ENCODE measurements around the gene STAT4.

Gene STAT4

DNA sequence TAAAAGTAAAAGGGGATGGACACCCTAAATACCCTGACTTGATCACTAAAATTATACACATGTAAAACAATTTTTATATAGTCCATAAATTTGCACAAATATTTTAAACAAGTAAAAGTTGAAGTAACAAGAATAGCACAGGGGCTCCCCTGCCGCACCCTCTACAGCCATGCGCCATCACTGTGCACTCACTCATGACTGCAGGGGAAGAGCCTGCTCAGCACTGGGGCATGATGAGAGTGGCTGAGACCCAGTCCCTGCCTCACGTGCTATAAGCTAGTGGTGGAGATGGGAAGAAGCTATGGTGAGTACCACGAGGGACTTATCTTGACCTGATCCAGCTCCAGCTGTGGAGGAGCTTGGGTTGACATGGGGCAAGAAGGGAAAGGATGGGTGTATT is 47.5 kb upstream of the STAT4 start:
- TF ChIP-seq ZNF8 (CRISPR knock-in tag; IDR thresholded peaks at IDR 0.05) (no peak), TCF4 (CRISPR knock-in tag; IDR thresholded peaks at IDR 0.05; ENCODE audit: borderline replicate concordance) (no peak), ZNF70 (CRISPR knock-in tag; IDR thresholded peaks at IDR 0.05) (no peak), ZFP3 (CRISPR knock-in tag; IDR thresholded peaks at IDR 0.05) (no peak), CSDC2 (CRISPR knock-in tag; IDR thresholded peaks at IDR 0.05) (no peak), PPARA (CRISPR knock-in tag; IDR thresholded peaks at IDR 0.05; ENCODE audit: borderline replicate concordance) (no peak), POU6F1 (CRISPR knock-in tag; IDR thresholded peaks at IDR 0.05; ENCODE audit: borderline replicate concordance, low read depth) (no peak), TOX (CRISPR knock-in tag; IDR thresholded peaks at IDR 0.05; ENCODE audit: borderline replicate concordance) (no peak), ISL1 (CRISPR knock-in tag; IDR thresholded peaks at IDR 0.05) (no peak), PATZ1 (CRISPR knock-in tag; IDR thresholded peaks at IDR 0.05; ENCODE audit: borderline replicate concordance) (no peak), OSR1 (CRISPR knock-in tag; IDR thresholded peaks at IDR 0.05) (no peak), ARNTL (CRISPR knock-in tag; IDR thresholded peaks at IDR 0.05; ENCODE audit: borderline replicate concordance, low read depth) (no peak), SNAI2 (CRISPR knock-in tag; IDR thresholded peaks at IDR 0.05) (no peak), BACH2 (CRISPR knock-in tag; IDR thresholded peaks at IDR 0.05; ENCODE audit: borderline replicate concordance) (no peak), ZFP30 (CRISPR knock-in tag; IDR thresholded peaks at IDR 0.05) (no peak), ESRRG (CRISPR knock-in tag; IDR thresholded peaks at IDR 0.05) (no peak)
- TF ChIP-seq, protein P1, sequence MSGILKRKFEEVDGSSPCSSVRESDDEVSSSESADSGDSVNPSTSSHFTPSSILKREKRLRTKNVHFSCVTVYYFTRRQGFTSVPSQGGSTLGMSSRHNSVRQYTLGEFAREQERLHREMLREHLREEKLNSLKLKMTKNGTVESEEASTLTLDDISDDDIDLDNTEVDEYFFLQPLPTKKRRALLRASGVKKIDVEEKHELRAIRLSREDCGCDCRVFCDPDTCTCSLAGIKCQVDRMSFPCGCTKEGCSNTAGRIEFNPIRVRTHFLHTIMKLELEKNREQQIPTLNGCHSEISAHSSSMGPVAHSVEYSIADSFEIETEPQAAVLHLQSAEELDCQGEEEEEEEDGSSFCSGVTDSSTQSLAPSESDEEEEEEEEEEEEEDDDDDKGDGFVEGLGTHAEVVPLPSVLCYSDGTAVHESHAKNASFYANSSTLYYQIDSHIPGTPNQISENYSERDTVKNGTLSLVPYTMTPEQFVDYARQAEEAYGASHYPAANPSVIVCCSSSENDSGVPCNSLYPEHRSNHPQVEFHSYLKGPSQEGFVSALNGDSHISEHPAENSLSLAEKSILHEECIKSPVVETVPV (CRISPR knock-in tag; IDR thresholded peaks at IDR 0.05), result no peak
- no peak for ATAC-seq

GRCh38 chr2:191197096-191197495 is 46.3 kb upstream of the STAT4 start:
- no peak for ATAC-seq
- TF ChIP-seq GLIS3 (CRISPR knock-in tag; IDR thresholded peaks at IDR 0.05) (no peak), ZNF70 (CRISPR knock-in tag; IDR thresholded peaks at IDR 0.05) (no peak), POU6F1 (CRISPR knock-in tag; IDR thresholded peaks at IDR 0.05; ENCODE audit: borderline replicate concordance, low read depth) (no peak), ZNF8 (CRISPR knock-in tag; IDR thresholded peaks at IDR 0.05) (no peak), OSR1 (CRISPR knock-in tag; IDR thresholded peaks at IDR 0.05) (no peak), ZNF565 (CRISPR knock-in tag; conservative IDR thresholded peaks at IDR 0.05; ENCODE audit: low read depth) (no peak), CSDC2 (CRISPR knock-in tag; IDR thresholded peaks at IDR 0.05) (no peak), ESRRG (CRISPR knock-in tag; IDR thresholded peaks at IDR 0.05) (no peak), SNAI2 (CRISPR knock-in tag; IDR thresholded peaks at IDR 0.05) (no peak), ZC3H10 (CRISPR knock-in tag; IDR thresholded peaks at IDR 0.05) (no peak), TCF4 (CRISPR knock-in tag; IDR thresholded peaks at IDR 0.05; ENCODE audit: borderline replicate concordance) (no peak), ZFP3 (CRISPR knock-in tag; IDR thresholded peaks at IDR 0.05) (no peak), BACH2 (CRISPR knock-in tag; IDR thresholded peaks at IDR 0.05; ENCODE audit: borderline replicate concordance) (no peak)
- TF ChIP-seq, protein P1 (CRISPR knock-in tag; IDR thresholded peaks at IDR 0.05), result no peak

- no peak for ATAC-seq
- TF ChIP-seq ZNF70 (CRISPR knock-in tag; IDR thresholded peaks at IDR 0.05) (no peak), BACH2 (CRISPR knock-in tag; IDR thresholded peaks at IDR 0.05; ENCODE audit: borderline replicate concordance) (no peak), ESRRG (CRISPR knock-in tag; IDR thresholded peaks at IDR 0.05) (no peak), GLIS3 (CRISPR knock-in tag; IDR thresholded peaks at IDR 0.05) (no peak), SNAI2 (CRISPR knock-in tag; IDR thresholded peaks at IDR 0.05) (no peak), POU6F1 (CRISPR knock-in tag; IDR thresholded peaks at IDR 0.05; ENCODE audit: borderline replicate concordance, low read depth) (no peak), PATZ1 (CRISPR knock-in tag; IDR thresholded peaks at IDR 0.05; ENCODE audit: borderline replicate concordance) (no peak), ZNF565 (CRISPR knock-in tag; conservative IDR thresholded peaks at IDR 0.05; ENCODE audit: low read depth) (no peak)
Observed at GRCh38 chr2:191195021-191195420, 44.2 kb upstream of the STAT4 start.

Data from SK-N-SH treated with all-trans-retinoic acid at 6 μM for 48 hours (cell line).